Neural crest cell (in vitro differentiated cells): Measurements from ENCODE around the gene NCS1. TPM values are rescaled to one million over a fixed set of nuclear protein-coding genes. Genes with fewer than 3 reads are reported as not detected.
A peak's percentile ranks its signal among the peaks of the same experiment; 100 is the strongest.

Experiments
- DNase-seq: peaks from one replicate; pipeline ENCODE4 v3.0.0; 2021; ENCODE audit warnings: low read depth, mixed read lengths, low spot score
- H3K27ac Mint-ChIP-seq: one replicate; pipeline ENCODE4 v1.8.0; 2021; ENCODE audit warnings: mild to moderate bottlenecking, mixed read lengths; ENCODE audit not compliant: unreplicated experiment
- H3K27me3 Mint-ChIP-seq: 2 replicates; pipeline ENCODE4 v1.8.0; 2021; ENCODE audit warnings: low read depth, mild to moderate bottlenecking, mixed read lengths
- H3K36me3 Mint-ChIP-seq: 2 replicates; pipeline ENCODE4 v1.8.0; 2021; ENCODE audit warnings: low read depth, mild to moderate bottlenecking, mixed read lengths
- H3K4me1 Mint-ChIP-seq: 2 replicates; pipeline ENCODE4 v1.8.0; 2021; ENCODE audit warnings: mixed read lengths
- H3K4me3 Mint-ChIP-seq: one replicate; pipeline ENCODE4 v1.8.0; 2021; ENCODE audit warnings: mild to moderate bottlenecking, mixed read lengths
- H3K9me3 Mint-ChIP-seq: 2 replicates; pipeline ENCODE4 v1.8.0; 2021; ENCODE audit warnings: mixed read lengths
- total RNA-seq: library from RNA; stranded (reverse); gene quantifications from 2 replicates; pipeline ENCODE4 v1.2.1, GENCODE V29; 2021
- TF ChIP-seq, protein P1 (sequence below): fragments of 200-600 bp; sonication (generic); conservative IDR thresholded peaks from 2 replicates; pipeline ENCODE4 v1.5.0; 2021; ENCODE audit warnings: antibody characterized with exemption, mild to moderate bottlenecking

NCS1 gene
- total RNA-seq, 1 donor from 2014 or later: 60.1 TPM

DNA sequence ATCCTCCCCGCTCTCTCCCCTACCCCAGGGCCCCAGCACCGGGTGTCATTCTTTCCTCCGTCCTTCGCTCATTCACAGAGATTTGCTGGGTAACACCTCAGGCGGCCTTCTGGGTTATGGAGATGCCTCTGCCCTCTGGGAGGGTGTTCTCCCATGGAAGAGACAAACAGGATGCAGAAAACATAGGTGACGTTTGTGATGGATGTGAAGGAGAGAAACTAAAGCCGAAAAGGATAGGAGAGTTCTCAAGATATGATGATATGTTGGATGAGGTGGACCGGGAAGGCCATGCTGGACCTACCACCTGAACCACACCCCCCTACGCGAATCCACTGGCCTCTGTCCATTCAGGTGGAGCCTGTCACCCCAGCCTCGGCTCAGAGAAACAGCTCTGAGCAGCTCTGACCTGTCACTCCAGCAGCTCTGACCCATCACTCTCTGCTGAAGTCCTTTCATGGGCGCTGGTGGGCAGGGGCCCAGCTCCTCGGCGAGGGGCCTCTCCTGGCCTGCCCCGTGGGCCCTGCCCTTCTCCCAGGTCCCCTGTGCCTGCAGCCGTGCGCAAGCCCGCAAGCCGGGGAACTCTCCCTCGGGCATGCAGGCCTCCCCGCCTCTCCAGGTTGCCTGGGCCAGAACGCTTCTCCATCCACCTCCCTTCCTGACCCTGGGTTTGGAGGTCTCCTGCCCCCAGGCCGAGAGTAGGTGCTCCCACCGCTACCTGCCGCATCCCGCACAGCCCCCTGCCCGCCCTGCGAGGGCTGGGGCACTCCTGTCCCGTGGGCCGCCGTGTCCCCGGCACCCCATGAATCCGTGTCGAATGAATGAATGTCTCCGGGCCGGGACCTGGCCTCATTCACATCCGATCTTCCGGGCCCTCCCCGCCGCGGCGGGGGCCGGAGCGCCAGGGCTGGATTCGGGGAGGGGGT is 717 bp upstream of the NCS1 start:
- H3K4me3 Mint-ChIP-seq: peak overlapping the region; percentile 80
- TF ChIP-seq, protein P1, sequence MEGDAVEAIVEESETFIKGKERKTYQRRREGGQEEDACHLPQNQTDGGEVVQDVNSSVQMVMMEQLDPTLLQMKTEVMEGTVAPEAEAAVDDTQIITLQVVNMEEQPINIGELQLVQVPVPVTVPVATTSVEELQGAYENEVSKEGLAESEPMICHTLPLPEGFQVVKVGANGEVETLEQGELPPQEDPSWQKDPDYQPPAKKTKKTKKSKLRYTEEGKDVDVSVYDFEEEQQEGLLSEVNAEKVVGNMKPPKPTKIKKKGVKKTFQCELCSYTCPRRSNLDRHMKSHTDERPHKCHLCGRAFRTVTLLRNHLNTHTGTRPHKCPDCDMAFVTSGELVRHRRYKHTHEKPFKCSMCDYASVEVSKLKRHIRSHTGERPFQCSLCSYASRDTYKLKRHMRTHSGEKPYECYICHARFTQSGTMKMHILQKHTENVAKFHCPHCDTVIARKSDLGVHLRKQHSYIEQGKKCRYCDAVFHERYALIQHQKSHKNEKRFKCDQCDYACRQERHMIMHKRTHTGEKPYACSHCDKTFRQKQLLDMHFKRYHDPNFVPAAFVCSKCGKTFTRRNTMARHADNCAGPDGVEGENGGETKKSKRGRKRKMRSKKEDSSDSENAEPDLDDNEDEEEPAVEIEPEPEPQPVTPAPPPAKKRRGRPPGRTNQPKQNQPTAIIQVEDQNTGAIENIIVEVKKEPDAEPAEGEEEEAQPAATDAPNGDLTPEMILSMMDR: no peak
- no peaks in the 10 kb centered on the region for H3K27me3 Mint-ChIP-seq
- no peaks in the 10 kb centered on the region for H3K9me3 Mint-ChIP-seq
- DNase-seq: no peak
- peaks cover 2% of the 10 kb centered on the region for H3K36me3 Mint-ChIP-seq
- H3K27ac Mint-ChIP-seq: no peak overlapping the region
- H3K4me1 Mint-ChIP-seq: peaks cover 22% of the 10 kb centered on the region

- no peak for DNase-seq
- Mint-ChIP-seq H3K4me3 (peak overlapping the region; percentile 94), H3K4me1 (peaks cover 22% of the 10 kb centered on the region), H3K27ac (no peak overlapping the region), H3K36me3 (peaks cover 2% of the 10 kb centered on the region), H3K27me3 (no peaks in the 10 kb centered on the region), H3K9me3 (no peaks in the 10 kb centered on the region)
- TF ChIP-seq, protein P1: peak; percentile 25
Measured at GRCh38 chr9:130172858-130173665, 858 bp downstream of the NCS1 start.

- Mint-ChIP-seq H3K4me3 (peak overlapping the region; percentile 94), H3K27me3 (no peaks in the 10 kb centered on the region), H3K9me3 (no peaks in the 10 kb centered on the region), H3K4me1 (peaks cover 22% of the 10 kb centered on the region), H3K27ac (no peak overlapping the region), H3K36me3 (peaks cover 2% of the 10 kb centered on the region)
- DNase-seq: no peak
- TF ChIP-seq, protein P1: no peak
Measured at GRCh38 chr9:130173666-130173983, 1.4 kb downstream of the NCS1 start.

DNA sequence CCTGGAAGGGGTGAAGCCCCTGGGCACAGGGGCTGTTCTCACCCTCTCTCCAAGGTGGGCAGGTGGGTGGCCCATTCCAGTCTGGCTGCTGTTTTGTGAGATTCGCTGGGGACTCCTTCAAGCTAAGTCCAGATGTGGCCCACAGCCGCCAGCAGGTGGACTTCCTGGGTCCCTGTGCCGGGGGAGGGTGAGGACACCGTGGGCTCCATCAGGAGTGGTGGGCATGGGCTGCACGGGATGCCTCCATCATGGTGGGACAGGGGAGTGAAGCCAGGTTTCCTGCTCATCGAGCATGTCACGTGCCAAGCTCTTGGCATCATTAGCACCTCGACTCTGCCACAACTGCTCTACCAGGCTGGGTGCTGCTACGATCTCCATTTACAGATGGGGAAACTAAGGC is 1.8 kb downstream of the NCS1 start:
- no peak for DNase-seq
- Mint-ChIP-seq H3K9me3 (no peaks in the 10 kb centered on the region), H3K4me3 (peak overlapping the region; percentile 94), H3K27ac (no peak overlapping the region), H3K27me3 (no peaks in the 10 kb centered on the region), H3K4me1 (peaks cover 22% of the 10 kb centered on the region), H3K36me3 (peaks cover 2% of the 10 kb centered on the region)
- TF ChIP-seq, protein P1: no peak

GRCh38 chr9:130174920-130175321 is 2.7 kb downstream of the NCS1 start:
- Mint-ChIP-seq H3K4me1 (peaks cover 22% of the 10 kb centered on the region), H3K27ac (no peak overlapping the region), H3K36me3 (peaks cover 2% of the 10 kb centered on the region), H3K9me3 (no peaks in the 10 kb centered on the region), H3K27me3 (no peaks in the 10 kb centered on the region), H3K4me3 (peak overlapping the region; percentile 94)
- TF ChIP-seq, protein P1: no peak
- DNase-seq: no peak
